ENCODE measurements around the gene PRUNE2.
A peak's percentile ranks its signal among the peaks of the same experiment; 100 is the strongest.

Gene PRUNE2

DNA sequence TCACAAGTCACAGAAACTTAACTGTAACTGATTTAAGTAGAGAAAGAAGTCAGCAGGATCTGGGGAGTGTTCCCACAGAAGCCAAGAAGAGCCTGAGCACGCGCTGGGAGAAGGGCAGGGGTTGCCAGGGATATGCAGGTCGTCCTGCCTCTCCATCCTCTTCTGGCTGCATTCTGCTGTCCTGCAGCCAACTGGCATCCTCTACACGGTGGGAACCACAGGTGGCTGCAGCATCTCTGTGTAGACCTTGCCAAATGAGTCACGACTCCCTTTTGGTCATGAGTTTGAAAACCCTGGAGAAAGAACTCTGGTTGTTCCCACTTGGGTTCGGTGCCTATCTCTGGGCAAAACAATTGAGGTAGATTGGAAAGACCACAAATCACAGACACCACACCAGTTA is 180.0 kb downstream of the PRUNE2 start:
- DNase-seq = no peak

DNA sequence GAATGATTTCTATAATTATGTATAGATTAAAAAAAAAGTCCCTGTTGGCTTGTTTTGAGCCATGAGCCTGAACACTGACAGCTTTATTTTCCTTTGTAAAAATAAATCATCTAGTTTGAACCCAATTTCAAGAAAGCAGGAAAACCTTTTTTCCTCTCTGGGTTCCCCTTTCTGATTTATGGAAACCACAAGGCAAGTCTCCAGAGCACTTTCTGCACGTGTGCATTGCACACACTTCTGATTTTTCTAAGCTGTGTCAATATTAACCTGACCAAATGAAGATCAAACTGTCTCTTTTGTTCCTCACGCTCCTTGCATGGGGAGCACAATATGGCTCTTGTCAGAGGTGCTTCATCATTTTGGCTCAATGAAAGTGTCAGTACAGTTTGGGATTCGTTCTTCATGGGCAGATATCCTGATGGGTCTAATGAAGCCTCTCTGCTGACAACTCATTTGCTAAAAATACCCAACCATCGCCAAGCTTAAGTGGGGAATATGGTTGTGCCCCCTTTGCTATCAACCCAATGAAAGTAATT is 180.8 kb downstream of the PRUNE2 start:
- no peak for DNase-seq

- no peak for DNase-seq
Observed at GRCh38 chr9:76720245-76720644, 185.7 kb downstream of the PRUNE2 start.

GRCh38 chr9:76718166-76718565 is 187.7 kb downstream of the PRUNE2 start:
- DNase-seq = no peak

- DNase-seq = no peak
Observed at GRCh38 chr9:76717613-76718012, 188.3 kb downstream of the PRUNE2 start.

DNA sequence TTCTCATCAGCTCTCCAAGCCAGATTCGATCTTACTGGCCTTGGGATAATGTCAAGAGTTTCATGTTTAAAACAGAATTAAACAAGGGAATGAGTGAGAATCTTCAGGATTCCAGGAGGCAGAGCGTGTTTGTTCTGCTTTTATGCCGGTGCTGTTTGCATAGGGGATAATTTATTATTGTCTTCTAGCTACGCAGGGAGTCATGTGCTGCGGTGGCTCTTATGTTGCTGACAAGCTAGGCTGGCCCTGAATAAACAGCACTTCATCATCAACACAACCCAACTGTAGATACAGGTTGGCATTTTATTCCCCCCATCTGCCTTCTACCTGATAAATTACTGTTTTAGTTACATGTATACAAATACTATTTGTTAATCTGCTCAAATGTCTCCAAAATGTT is 188.7 kb downstream of the PRUNE2 start:
- no peak for DNase-seq

DNA sequence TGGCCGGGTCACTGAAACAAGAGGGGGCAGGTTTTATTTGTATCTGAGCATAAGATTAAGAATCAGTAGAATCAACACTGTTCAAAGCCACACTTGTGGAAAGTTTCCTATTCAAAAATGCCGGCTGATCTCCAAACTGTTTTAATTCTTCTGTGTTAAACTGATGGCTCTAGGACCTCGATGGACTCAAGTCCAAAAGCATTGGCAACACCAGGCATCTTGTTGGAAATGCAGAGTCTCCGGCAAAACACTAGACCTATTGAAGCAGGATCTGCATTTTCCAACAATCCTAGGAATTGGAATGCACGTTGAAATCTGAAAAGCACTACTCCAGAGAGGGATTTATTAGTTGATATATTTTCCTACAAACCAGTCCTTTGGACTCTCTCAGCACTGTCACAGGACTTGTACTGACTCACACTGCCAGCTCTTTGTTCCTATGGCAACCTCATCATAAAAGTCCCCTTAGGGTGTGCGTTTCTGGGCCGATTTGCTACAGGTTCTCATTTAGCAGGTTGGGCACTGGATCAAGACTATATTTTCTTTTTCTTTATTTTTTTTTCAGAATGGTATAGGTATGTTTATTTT is 189.7 kb downstream of the PRUNE2 start:
- no peak for DNase-seq

- no peak for DNase-seq
Observed at GRCh38 chr9:76713381-76713780, 192.5 kb downstream of the PRUNE2 start.

GRCh38 chr9:76709020-76709419 is 196.9 kb downstream of the PRUNE2 start:
- DNase-seq = no peak

DNA sequence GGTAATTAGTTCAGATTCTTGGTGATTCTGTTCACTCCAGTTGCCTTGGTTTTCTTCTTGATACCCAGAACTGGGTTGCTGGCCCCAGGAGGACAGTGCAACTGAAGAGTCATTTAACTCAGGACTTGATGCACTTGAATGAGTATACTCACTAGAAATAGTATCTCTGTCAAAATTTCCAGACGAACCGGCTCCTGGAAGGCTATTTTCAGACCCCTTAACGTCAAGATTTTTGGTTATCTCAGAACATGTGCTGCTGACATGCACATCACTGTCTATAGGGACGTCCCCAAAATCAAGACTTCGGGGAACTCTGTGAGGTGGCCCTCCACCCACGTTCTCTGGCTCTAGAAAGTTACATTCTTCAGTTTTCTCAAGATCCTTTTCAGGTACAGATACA is 198.4 kb downstream of the PRUNE2 start:
- DNase-seq = no peak

GRCh38 chr9:76704593-76705204 is 201.2 kb downstream of the PRUNE2 start:
- DNase-seq = peak; percentile 70 to 81

- DNase-seq = no peak
Observed at GRCh38 chr9:76703270-76703669, 202.6 kb downstream of the PRUNE2 start.

GRCh38 chr9:76701441-76702039 is 204.4 kb downstream of the PRUNE2 start:
- no peak for DNase-seq

GRCh38 chr9:76700916-76701315 is 205.0 kb downstream of the PRUNE2 start:
- DNase-seq = no peak

DNA sequence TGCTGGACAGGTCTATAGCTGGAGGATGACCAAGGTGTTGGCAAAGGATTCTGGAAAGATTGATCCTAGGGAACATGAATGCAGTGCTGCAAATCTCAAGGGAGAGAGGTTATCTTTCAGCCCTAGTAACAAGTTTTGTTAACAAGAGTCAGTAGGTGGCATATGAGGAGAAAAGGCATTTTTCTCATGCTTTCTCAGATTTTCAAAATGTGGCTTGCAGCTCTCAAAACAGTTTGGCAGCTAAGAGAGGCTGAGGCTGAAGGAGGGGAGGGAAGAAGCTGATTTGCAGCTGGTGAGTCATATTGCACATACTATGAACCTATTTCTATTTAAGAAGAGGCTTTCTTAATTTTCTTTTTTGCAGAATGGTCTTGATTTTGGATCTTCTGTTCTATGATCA is 205.9 kb downstream of the PRUNE2 start:
- DNase-seq = no peak

GRCh38 chr9:76697554-76697953 is 208.4 kb downstream of the PRUNE2 start:
- DNase-seq = no peak

DNA sequence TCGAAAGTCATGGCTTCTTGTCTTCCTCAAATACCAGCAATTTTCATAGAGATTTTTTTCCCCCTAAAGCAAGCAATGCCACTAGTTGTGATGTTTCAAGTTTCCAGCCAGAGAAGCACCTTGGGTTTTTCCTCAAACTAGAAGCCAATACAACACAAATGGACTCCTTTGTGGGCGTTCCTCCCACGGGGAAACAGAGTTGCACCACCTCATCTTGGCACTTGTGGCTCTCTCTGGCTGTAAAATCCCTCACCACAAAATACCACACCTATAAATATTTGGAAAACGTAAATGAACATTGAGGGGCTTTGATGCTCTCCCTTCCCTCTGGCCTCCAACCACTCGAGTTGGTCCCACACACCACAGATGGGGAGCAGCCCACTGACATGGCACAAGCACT is 208.8 kb downstream of the PRUNE2 start:
- no peak for DNase-seq

DNA sequence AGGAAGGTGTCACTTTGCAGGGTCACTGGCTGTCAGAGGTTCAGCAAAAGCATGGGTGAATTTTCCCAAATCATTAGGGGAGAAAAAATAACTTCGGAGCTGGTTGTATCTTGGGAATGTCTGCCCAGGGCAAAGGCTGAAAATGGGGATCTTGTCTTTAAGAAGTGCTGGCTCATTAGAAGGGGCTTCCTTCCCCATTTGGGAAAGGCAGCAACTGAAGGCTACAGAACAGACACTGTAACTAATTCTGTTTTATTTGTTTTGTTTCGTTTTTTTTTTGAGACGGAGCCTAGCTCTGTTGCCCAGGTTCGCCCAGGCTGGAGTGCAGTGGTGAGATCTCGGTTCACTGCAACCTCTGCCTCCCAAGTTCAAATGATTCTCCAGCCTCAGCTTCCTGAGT is 212.0 kb downstream of the PRUNE2 start:
- DNase-seq = no peak

- no peak for DNase-seq
Observed at GRCh38 chr9:76692458-76693129, 213.3 kb downstream of the PRUNE2 start.

- no peak for DNase-seq
Observed at GRCh38 chr9:76691517-76692313, 214.2 kb downstream of the PRUNE2 start.

GRCh38 chr9:76690973-76691370 is 214.9 kb downstream of the PRUNE2 start:
- DNase-seq = no peak

GRCh38 chr9:76690246-76690972 is 215.5 kb downstream of the PRUNE2 start:
- no peak for DNase-seq
